Measurements from ENCODE around the gene MERTK. TPM values are rescaled to one million over a fixed set of nuclear protein-coding genes. Genes with fewer than 3 reads are reported as not detected.

The MERTK gene
- total RNA-seq, 1 experiment from 2014 or later = 18.4 TPM

DNA sequence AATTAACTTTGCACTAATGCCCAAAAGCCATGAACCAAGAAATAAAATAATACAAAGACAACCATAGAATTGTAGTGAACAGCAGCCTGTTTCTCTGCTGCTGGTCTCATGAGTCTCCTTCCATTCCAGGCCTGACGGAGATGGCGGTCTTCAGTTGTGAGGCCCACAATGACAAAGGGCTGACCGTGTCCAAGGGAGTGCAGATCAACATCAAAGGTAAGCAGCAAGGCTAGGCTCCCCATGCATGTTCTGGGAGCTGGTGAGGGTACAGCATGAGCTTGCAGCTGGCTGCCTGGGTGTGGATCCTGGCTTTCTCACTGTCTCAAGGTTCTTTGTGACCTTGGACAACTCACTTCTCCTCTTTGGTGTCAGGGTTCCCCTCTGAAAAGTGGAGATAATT is 66.7 kb downstream of the MERTK start:
- CTCF ChIA-PET = no interaction called here
- no peak for DNase-seq (ENCODE audit: low spot score)
- no peaks in the 10 kb centered on the region for H3K27me3 ChIP-seq (replicated peaks; ENCODE audit: insufficient read depth, low read depth, low read length, poor library complexity)
- TF ChIP-seq, protein P1, sequence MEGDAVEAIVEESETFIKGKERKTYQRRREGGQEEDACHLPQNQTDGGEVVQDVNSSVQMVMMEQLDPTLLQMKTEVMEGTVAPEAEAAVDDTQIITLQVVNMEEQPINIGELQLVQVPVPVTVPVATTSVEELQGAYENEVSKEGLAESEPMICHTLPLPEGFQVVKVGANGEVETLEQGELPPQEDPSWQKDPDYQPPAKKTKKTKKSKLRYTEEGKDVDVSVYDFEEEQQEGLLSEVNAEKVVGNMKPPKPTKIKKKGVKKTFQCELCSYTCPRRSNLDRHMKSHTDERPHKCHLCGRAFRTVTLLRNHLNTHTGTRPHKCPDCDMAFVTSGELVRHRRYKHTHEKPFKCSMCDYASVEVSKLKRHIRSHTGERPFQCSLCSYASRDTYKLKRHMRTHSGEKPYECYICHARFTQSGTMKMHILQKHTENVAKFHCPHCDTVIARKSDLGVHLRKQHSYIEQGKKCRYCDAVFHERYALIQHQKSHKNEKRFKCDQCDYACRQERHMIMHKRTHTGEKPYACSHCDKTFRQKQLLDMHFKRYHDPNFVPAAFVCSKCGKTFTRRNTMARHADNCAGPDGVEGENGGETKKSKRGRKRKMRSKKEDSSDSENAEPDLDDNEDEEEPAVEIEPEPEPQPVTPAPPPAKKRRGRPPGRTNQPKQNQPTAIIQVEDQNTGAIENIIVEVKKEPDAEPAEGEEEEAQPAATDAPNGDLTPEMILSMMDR (conservative IDR thresholded peaks at IDR 0.05; ENCODE audit: low read depth, low read length) = no peak
- no peak for TF ChIP-seq EZH2 (IDR thresholded peaks at IDR 0.05; ENCODE audit: borderline replicate concordance, low read depth, low read length, poor library complexity, severe bottlenecking)
- no peaks in the 10 kb centered on the region for H3K4me1 ChIP-seq (ENCODE audit: insufficient read depth, low read length, poor library complexity, severe bottlenecking)
- no peaks in the 10 kb centered on the region for H3K9me3 ChIP-seq (ENCODE audit: low read depth, low read length, poor library complexity, severe bottlenecking)
- H3K36me3 ChIP-seq (ENCODE audit: insufficient read depth, low read length, poor library complexity, severe bottlenecking) = no peaks in the 10 kb centered on the region
- BruUV-seq (replicated peaks) = no TSS peak
- H3K4me3 ChIP-seq (ENCODE audit: low read depth, low read length, poor library complexity, severe bottlenecking) = no peak overlapping the region
- intact Hi-C loops (cut with micrococcal nuclease; ENCODE audit: unreplicated experiment) = no loop called here
- POLR2A ChIA-PET (ENCODE audit: low non-redundant PET) = no interaction called here
- no peak overlapping the region for H3K27ac ChIP-seq (ENCODE audit: low read depth, low read length, poor library complexity, severe bottlenecking)

DNA sequence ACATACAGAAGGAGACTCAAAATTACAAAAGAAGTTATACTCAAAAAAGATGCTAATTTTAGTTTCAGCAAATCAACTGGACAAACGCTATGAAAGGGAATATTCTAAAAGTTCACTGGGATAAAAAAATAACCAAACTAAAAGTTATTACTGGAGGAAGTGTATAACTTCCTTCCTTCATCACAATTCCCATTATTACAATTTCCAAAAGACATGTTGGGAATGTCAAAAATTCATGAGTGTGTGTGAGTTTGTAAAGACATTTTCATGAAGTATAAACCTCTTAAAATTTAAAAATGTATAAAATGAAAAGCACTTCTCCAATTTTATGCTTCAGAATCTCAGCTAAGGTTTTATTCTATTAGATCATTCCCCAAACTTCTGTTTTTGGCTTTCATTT is 67.8 kb downstream of the MERTK start:
- Histone ChIP-seq H3K4me3 (ENCODE audit: low read depth, low read length, poor library complexity, severe bottlenecking) (no peak overlapping the region), H3K4me1 (ENCODE audit: insufficient read depth, low read length, poor library complexity, severe bottlenecking) (no peaks in the 10 kb centered on the region), H3K27ac (ENCODE audit: low read depth, low read length, poor library complexity, severe bottlenecking) (no peak overlapping the region), H3K27me3 (replicated peaks; ENCODE audit: insufficient read depth, low read depth, low read length, poor library complexity) (no peaks in the 10 kb centered on the region), H3K36me3 (ENCODE audit: insufficient read depth, low read length, poor library complexity, severe bottlenecking) (no peaks in the 10 kb centered on the region), H3K9me3 (ENCODE audit: low read depth, low read length, poor library complexity, severe bottlenecking) (no peaks in the 10 kb centered on the region)
- POLR2A ChIA-PET (ENCODE audit: low non-redundant PET) = no interaction called here
- DNase-seq (ENCODE audit: low spot score) = no peak
- no TSS peak for BruUV-seq (replicated peaks)
- intact Hi-C loops (cut with micrococcal nuclease; ENCODE audit: unreplicated experiment) = no loop called here
- TF ChIP-seq EZH2 (IDR thresholded peaks at IDR 0.05; ENCODE audit: borderline replicate concordance, low read depth, low read length, poor library complexity, severe bottlenecking) = no peak
- TF ChIP-seq, protein P1 (conservative IDR thresholded peaks at IDR 0.05; ENCODE audit: low read depth, low read length) = no peak
- CTCF ChIA-PET = no interaction called here

DNA sequence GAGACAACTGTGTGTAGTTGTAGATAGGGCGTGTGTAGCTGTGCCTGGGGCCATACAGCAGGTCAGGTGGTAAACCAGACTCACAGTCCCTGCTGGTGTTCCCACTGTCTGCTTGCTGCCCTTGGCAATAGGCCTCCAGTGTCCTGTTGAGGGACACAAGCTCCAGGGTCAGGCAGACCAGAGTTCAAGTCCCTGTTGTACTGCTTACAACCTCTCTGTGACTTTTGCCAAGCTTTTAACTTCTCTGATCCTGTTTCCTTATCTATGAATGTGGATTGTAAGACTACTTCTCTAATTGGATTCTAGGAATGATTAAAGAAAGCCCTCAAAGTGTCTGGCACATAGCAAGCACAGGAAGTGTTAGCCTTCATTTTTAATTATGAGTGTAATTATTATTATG is 68.6 kb downstream of the MERTK start:
- no peaks in the 10 kb centered on the region for H3K9me3 ChIP-seq (ENCODE audit: low read depth, low read length, poor library complexity, severe bottlenecking)
- no peak overlapping the region for H3K4me3 ChIP-seq (ENCODE audit: low read depth, low read length, poor library complexity, severe bottlenecking)
- ChIA-PET POLR2A (ENCODE audit: low non-redundant PET) (no interaction called here), CTCF (no interaction called here)
- H3K36me3 ChIP-seq (ENCODE audit: insufficient read depth, low read length, poor library complexity, severe bottlenecking) = no peaks in the 10 kb centered on the region
- no peaks in the 10 kb centered on the region for H3K4me1 ChIP-seq (ENCODE audit: insufficient read depth, low read length, poor library complexity, severe bottlenecking)
- no peak for TF ChIP-seq EZH2 (IDR thresholded peaks at IDR 0.05; ENCODE audit: borderline replicate concordance, low read depth, low read length, poor library complexity, severe bottlenecking)
- TF ChIP-seq, protein P1 (conservative IDR thresholded peaks at IDR 0.05; ENCODE audit: low read depth, low read length) = no peak
- no peaks in the 10 kb centered on the region for H3K27me3 ChIP-seq (replicated peaks; ENCODE audit: insufficient read depth, low read depth, low read length, poor library complexity)
- no peak for DNase-seq (ENCODE audit: low spot score)
- BruUV-seq (replicated peaks) = no TSS peak
- intact Hi-C loops (cut with micrococcal nuclease; ENCODE audit: unreplicated experiment) = no loop called here
- no peak overlapping the region for H3K27ac ChIP-seq (ENCODE audit: low read depth, low read length, poor library complexity, severe bottlenecking)

Data from A673 (cell line).